Measurements from ENCODE around the gene OR6T1.

DNA sequence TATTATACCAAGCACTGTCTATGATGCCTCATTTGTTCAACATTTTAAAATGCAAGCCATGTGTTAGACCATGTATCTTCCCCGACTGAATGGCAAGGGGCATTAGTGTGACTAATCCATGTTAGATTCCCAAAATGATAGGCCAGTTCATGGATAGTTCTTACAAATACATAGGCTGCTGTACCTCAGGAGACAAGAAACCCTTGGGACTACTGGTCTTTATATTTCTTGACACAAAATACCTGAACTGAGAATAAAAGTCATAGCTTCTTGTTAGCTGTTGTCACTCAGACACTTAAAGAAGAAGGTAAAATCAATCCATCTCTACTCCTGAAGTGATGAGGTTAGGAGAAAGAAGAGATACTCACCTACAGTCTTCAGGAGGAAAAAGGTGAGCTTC, 41.8 kb downstream of the OR6T1 start, which contains the start of gene OR8D4:
- TF ChIP-seq, protein P1, sequence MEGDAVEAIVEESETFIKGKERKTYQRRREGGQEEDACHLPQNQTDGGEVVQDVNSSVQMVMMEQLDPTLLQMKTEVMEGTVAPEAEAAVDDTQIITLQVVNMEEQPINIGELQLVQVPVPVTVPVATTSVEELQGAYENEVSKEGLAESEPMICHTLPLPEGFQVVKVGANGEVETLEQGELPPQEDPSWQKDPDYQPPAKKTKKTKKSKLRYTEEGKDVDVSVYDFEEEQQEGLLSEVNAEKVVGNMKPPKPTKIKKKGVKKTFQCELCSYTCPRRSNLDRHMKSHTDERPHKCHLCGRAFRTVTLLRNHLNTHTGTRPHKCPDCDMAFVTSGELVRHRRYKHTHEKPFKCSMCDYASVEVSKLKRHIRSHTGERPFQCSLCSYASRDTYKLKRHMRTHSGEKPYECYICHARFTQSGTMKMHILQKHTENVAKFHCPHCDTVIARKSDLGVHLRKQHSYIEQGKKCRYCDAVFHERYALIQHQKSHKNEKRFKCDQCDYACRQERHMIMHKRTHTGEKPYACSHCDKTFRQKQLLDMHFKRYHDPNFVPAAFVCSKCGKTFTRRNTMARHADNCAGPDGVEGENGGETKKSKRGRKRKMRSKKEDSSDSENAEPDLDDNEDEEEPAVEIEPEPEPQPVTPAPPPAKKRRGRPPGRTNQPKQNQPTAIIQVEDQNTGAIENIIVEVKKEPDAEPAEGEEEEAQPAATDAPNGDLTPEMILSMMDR (IDR thresholded peaks at IDR 0.05; ENCODE audit: low read length), result no peak
- no peak for TF ChIP-seq EZH2 (optimal IDR thresholded peaks at IDR 0.05; ENCODE audit: low read depth, low read length)
